CD4-positive, alpha-beta T cell treated with Interleukin-12 subunit alpha and Interleukin-12 subunit beta, for 1 hour (primary cell): Measurements from ENCODE around the gene YWHAH.

Experiments
- DNase-seq: peaks from one replicate; pipeline ENCODE4 v3.0.0-alpha.2; 2020

YWHAH gene

GRCh38 chr22:31923747-31924146 is 20.6 kb upstream of the YWHAH start:
- DNase-seq, result no peak

- DNase-seq, result no peak
Measured at GRCh38 chr22:31925056-31925455, 19.3 kb upstream of the YWHAH start.

- DNase-seq, result no peak
Measured at GRCh38 chr22:31926024-31926423, 18.3 kb upstream of the YWHAH start.

GRCh38 chr22:31926969-31927368 is 17.4 kb upstream of the YWHAH start:
- DNase-seq, result no peak

GRCh38 chr22:31927562-31927961 is 16.8 kb upstream of the YWHAH start:
- no peak for DNase-seq

GRCh38 chr22:31929167-31929930 is 15.0 kb upstream of the YWHAH start:
- no peak for DNase-seq

GRCh38 chr22:31932863-31933262 is 11.5 kb upstream of the YWHAH start:
- no peak for DNase-seq

- DNase-seq, result no peak
Measured at GRCh38 chr22:31933406-31933805, 10.9 kb upstream of the YWHAH start.

- DNase-seq, result no peak
Measured at GRCh38 chr22:31933816-31934482, 10.4 kb upstream of the YWHAH start.

GRCh38 chr22:31935961-31936635 is 8.2 kb upstream of the YWHAH start:
- no peak for DNase-seq

- no peak for DNase-seq
Measured at GRCh38 chr22:31937341-31937740, 7.0 kb upstream of the YWHAH start.

GRCh38 chr22:31938296-31938695 is 6.0 kb upstream of the YWHAH start:
- no peak for DNase-seq

GRCh38 chr22:31940506-31940905 is 3.8 kb upstream of the YWHAH start:
- no peak for DNase-seq

- no peak for DNase-seq
Measured at GRCh38 chr22:31942091-31942490, 2.2 kb upstream of the YWHAH start.

GRCh38 chr22:31943206-31943977 is 943 bp upstream of the YWHAH start:
- DNase-seq, result no peak

- DNase-seq, result no peak
Measured at GRCh38 chr22:31944700-31945442, 536 bp downstream of the YWHAH start.

GRCh38 chr22:31945443-31945855 is 1.1 kb downstream of the YWHAH start:
- no peak for DNase-seq

- DNase-seq, result no peak
Measured at GRCh38 chr22:31945971-31946680, 1.8 kb downstream of the YWHAH start.

GRCh38 chr22:31947296-31947695 is 3.0 kb downstream of the YWHAH start:
- peak; percentile 70 for DNase-seq

GRCh38 chr22:31948002-31948401 is 3.7 kb downstream of the YWHAH start:
- DNase-seq, result no peak

GRCh38 chr22:31950226-31950625 is 5.9 kb downstream of the YWHAH start:
- DNase-seq, result no peak
